SK-N-SH (cell line): ENCODE data around the gene SH2B3.

Source experiments
- CTCF ChIP-seq: fragments of 200-600 bp; sonication (generic); IDR thresholded peaks from 2 replicates; pipeline ENCODE4 v1.6.1; 2017; ENCODE audit warnings: antibody characterized with exemption, mild to moderate bottlenecking, moderate library complexity
- EP300 ChIP-seq, 2 experiments: IDR thresholded peaks; 2 replicates each; pipeline versions ENCODE4 v1.4.0 to v1.6.1; 2012; ENCODE audit warnings: borderline replicate concordance in 1 of 2, low read depth in 1 of 2, low read length in 1 of 2
- EZH2phosphoT487 ChIP-seq: fragments of 200-600 bp; sonication (generic); IDR thresholded peaks from 2 replicates; pipeline ENCODE4 v1.6.1; 2017; ENCODE audit warnings: low read depth, mixed run types, mild to moderate bottlenecking, antibody characterized with exemption, moderate library complexity, borderline replicate concordance
- FOXJ3 ChIP-seq: sonication (generic); formaldehyde crosslinking; IDR thresholded peaks from 2 replicates; pipeline ENCODE4 v1.5.1; 2020; ENCODE audit warnings: mild to moderate bottlenecking, missing genetic modification reagents
- MXI1 ChIP-seq: IDR thresholded peaks from 2 replicates; pipeline ENCODE4 v1.6.1; 2012; ENCODE audit warnings: mild to moderate bottlenecking, low read depth, low read length, improper control_type of control experiment
- SIN3A ChIP-seq: IDR thresholded peaks from 2 replicates; pipeline ENCODE4 v1.6.1; 2012; ENCODE audit warnings: low read depth, mild to moderate bottlenecking, low read length, moderate library complexity, borderline replicate concordance
- SMC3 ChIP-seq: IDR thresholded peaks from 2 replicates; pipeline ENCODE4 v1.6.1; 2012; ENCODE audit warnings: low read depth, low read length, improper control_type of control experiment
- TCF12 ChIP-seq: IDR thresholded peaks from 2 replicates; pipeline ENCODE4 v1.4.0; 2012
- TF ChIP-seq, protein P1 (sequence below): IDR thresholded peaks from 2 replicates; pipeline ENCODE4; 2012
- TF ChIP-seq, protein P2 (sequence below): IDR thresholded peaks from 2 replicates; pipeline ENCODE4 v1.4.0; 2012; ENCODE audit warnings: low read depth

DNA sequence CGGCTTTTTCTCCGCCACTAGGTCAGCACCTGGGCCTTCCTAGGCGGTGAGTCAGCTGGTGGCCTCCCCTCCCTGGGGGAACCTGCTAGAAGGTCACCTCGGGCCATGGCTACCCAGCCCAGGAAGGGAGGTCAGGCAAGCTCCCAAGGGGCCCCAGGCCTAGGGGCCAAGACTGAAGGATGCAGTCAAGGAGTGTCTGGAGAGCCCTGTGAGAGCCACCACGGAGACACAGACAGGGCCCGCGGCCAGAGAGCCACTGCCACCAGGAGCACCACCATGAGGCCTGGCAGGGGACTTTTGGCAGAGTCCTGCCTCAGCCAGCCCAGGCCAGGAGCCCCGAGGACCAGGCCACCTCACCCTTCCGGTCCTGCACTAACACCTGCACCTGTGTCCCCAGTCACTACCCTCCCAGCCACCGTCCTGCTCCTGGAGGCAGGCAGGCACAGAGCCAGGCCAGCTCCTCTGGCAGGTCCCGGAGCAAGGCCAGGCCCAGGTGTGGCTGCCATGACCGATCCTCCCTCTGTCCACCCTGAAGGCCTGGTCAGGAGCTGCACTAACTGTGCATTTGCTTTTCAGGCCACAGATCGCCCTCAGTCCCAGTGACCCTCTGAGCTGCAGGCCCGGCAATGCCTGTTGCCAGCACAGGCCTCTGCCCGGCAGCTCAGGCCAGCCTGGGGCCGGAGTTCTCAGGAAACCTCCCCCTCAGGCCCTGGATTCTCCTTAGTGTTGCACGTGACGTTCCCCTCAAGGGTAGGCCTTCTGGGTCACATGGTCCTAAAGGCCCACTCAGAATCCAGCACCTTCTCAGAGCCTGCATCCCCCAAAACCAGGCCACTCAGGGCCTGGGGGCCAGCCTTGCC lies 43.8 kb upstream of the SH2B3 start:
- TF ChIP-seq EP300 (IDR thresholded peaks at IDR 0.05; ENCODE audit: borderline replicate concordance in 1 of 2, low read depth in 1 of 2, low read length in 1 of 2), result no peak
- no peak for TF ChIP-seq CTCF
- TF ChIP-seq SIN3A, result no peak
- TF ChIP-seq, protein P1, sequence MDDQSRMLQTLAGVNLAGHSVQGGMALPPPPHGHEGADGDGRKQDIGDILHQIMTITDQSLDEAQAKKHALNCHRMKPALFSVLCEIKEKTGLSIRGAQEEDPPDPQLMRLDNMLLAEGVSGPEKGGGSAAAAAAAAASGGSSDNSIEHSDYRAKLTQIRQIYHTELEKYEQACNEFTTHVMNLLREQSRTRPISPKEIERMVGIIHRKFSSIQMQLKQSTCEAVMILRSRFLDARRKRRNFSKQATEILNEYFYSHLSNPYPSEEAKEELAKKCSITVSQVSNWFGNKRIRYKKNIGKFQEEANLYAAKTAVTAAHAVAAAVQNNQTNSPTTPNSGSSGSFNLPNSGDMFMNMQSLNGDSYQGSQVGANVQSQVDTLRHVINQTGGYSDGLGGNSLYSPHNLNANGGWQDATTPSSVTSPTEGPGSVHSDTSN, result no peak
- no peak for TF ChIP-seq FOXJ3 (CRISPR knock-in tag)
- no peak for TF ChIP-seq TCF12
- TF ChIP-seq, protein P2, sequence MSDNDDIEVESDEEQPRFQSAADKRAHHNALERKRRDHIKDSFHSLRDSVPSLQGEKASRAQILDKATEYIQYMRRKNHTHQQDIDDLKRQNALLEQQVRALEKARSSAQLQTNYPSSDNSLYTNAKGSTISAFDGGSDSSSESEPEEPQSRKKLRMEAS, result no peak
- TF ChIP-seq MXI1, result no peak
- no peak for TF ChIP-seq EZH2phosphoT487
- no peak for TF ChIP-seq SMC3
